GM19395 (cell line): Measurements from ENCODE around the gene TREM1.
"Not testable (repeated sequence)": the region's sequence is repeated elsewhere in the genome, so short reads cannot be mapped to it uniquely, and the experiment has no call there.

Experiments
- ATAC-seq: cut with Tn5 transposase; IDR thresholded peaks from one replicate; pipeline ENCODE4 v1.9.1; 2021; ENCODE audit warnings: mild to moderate bottlenecking, moderate library complexity; ENCODE audit not compliant: unreplicated experiment

Gene TREM1

GRCh38 chr6:41262401-41262800 is 24.1 kb downstream of the TREM1 start:
- no peak for ATAC-seq

- no peak for ATAC-seq
Measured at GRCh38 chr6:41258196-41258493, 28.3 kb downstream of the TREM1 start.

- ATAC-seq = no peak
Measured at GRCh38 chr6:41257369-41258195, 28.9 kb downstream of the TREM1 start.

- ATAC-seq = peak; percentile 90
Measured at GRCh38 chr6:41256383-41256782, 30.1 kb downstream of the TREM1 start.

GRCh38 chr6:41255638-41256246 is 30.7 kb downstream of the TREM1 start:
- peak; percentile 35 for ATAC-seq

- no peak for ATAC-seq
Measured at GRCh38 chr6:41255110-41255509, 31.4 kb downstream of the TREM1 start.

- no peak for ATAC-seq
Measured at GRCh38 chr6:41252401-41253169, 33.9 kb downstream of the TREM1 start.

- ATAC-seq = no peak
Measured at GRCh38 chr6:41247882-41248705, 38.4 kb downstream of the TREM1 start.

- ATAC-seq = no peak
Measured at GRCh38 chr6:41247288-41247865, 39.1 kb downstream of the TREM1 start.

- not testable (repeated sequence) for ATAC-seq
Measured at GRCh38 chr6:41246529-41246928, 40.0 kb downstream of the TREM1 start.

GRCh38 chr6:41239467-41240159 is 46.9 kb downstream of the TREM1 start:
- ATAC-seq = no peak

GRCh38 chr6:41237128-41237527 is 49.4 kb downstream of the TREM1 start:
- ATAC-seq = no peak

GRCh38 chr6:41236276-41236675 is 50.2 kb downstream of the TREM1 start:
- ATAC-seq = no peak

GRCh38 chr6:41232667-41233066 is 53.8 kb downstream of the TREM1 start:
- no peak for ATAC-seq

- no peak for ATAC-seq
Measured at GRCh38 chr6:41231246-41231645, 55.2 kb downstream of the TREM1 start.

GRCh38 chr6:41229721-41230120 is 56.8 kb downstream of the TREM1 start:
- ATAC-seq = no peak

GRCh38 chr6:41228616-41229015 is 57.9 kb downstream of the TREM1 start:
- ATAC-seq = no peak

GRCh38 chr6:41228096-41228495 is 58.4 kb downstream of the TREM1 start, which contains the start of gene TREML4:
Gene TREML4, plus strand, starts transcription at chr6:41228349. Its CDS starts 79 bp downstream, at chr6:41228428.
- ATAC-seq = no peak

GRCh38 chr6:41226752-41227151 is 59.7 kb downstream of the TREM1 start:
- no peak for ATAC-seq

GRCh38 chr6:41224800-41225199 is 61.7 kb downstream of the TREM1 start:
- ATAC-seq = no peak
